Sigmoid colon (tissue), 7 donors: ENCODE measurements around the gene TAS2R16. TPM values are rescaled to one million over a fixed set of nuclear protein-coding genes. Genes with fewer than 3 reads are reported as not detected.

Experiments used
- DNase-seq: peaks from one replicate; pipeline ENCODE4 v3.0.0-alpha.2; 2019
- H3K27ac ChIP-seq, 4 donors: fragments of 200-600 bp; sonication (generic); one replicate each; pipeline ENCODE4 v1.5.1; 2016 to 2019; ENCODE audit warnings: mild to moderate bottlenecking in 1 of 4
- H3K27me3 ChIP-seq, 3 donors: fragments of 200-600 bp; sonication (generic); one replicate each; pipeline ENCODE4 v1.5.1; 2019; ENCODE audit warnings: mild to moderate bottlenecking in 1 of 3
- H3K36me3 ChIP-seq, 4 donors: fragments of 200-600 bp; sonication (generic); one replicate each; pipeline ENCODE4 v1.5.1; 2016 to 2019
- H3K4me1 ChIP-seq, 4 donors: fragments of 200-600 bp; sonication (generic); one replicate each; pipeline ENCODE4 v1.5.1; 2017 to 2019
- H3K4me3 ChIP-seq, 4 donors: fragments of 200-600 bp; sonication (generic); one replicate each; pipeline ENCODE4 v1.5.1; 2017 to 2019; ENCODE audit warnings: mild to moderate bottlenecking in 2 of 4, moderate library complexity in 1 of 4
- H3K9me3 ChIP-seq, 4 donors: fragments of 200-600 bp in 3 of 4; sonication (generic) in 3 of 4; one replicate each; pipeline versions ENCODE4 v1.5.1 to v1.6.1; 2013 to 2019
- EP300 ChIP-seq, 4 donors: sonication (generic); formaldehyde crosslinking; IDR thresholded peaks; one replicate each; pipeline ENCODE4 v1.6.1; 2017; ENCODE audit warnings: antibody characterized with exemption in 4 of 4
- POLR2A ChIP-seq, 2 donors: fragments of 450-650 bp; IDR thresholded peaks; one replicate each; pipeline ENCODE4 v1.6.1; 2016; ENCODE audit warnings: antibody characterized with exemption in 2 of 2, mild to moderate bottlenecking in 2 of 2, moderate library complexity in 2 of 2
- POLR2AphosphoS5 ChIP-seq, 4 donors: sonication (generic); formaldehyde crosslinking; IDR thresholded peaks; one replicate each; pipeline ENCODE4 v1.6.1; 2017; ENCODE audit warnings: antibody characterized with exemption in 4 of 4
- whole genome bisulfite sequencing, 2 donors: extraction: QIAGEN DNeasy Blood & Tissue Kit; methylation state at CpG; one replicate each; pipeline ENCODE4 v1.1.7; 2013; 5-methylcytosine and 5-hydroxymethylcytosine counted together
- intact Hi-C: fragments of 100-400 bp; cut with DNase I; formaldehyde crosslinking; loops from one replicate; pipeline ENCODE4 v1.15.1; 2023
- polyA plus RNA-seq, 3 donors: library from polyadenylated mRNA; stranded (reverse); fragments of 200-250 nt; gene quantifications; one replicate each; pipeline ENCODE4 v1.2.3, GENCODE V29; 2013
- total RNA-seq, 4 donors: library from RNA; depleted of rRNA; stranded (reverse); fragments of >200 nt; gene quantifications; one replicate each; pipeline ENCODE4 v1.1.0, GENCODE V29; 2016
- TF ChIP-seq, protein P1 (sequence below), 4 experiments: fragments of 450-650 bp in 3 of 4; fragments of 200-600 bp in 1 of 4; IDR thresholded peaks; one replicate each; pipeline ENCODE4 v1.5.1; 2016 to 2019; ENCODE audit warnings: antibody characterized with exemption in 4 of 4, mild to moderate bottlenecking in 3 of 4, moderate library complexity in 2 of 4
- donor health status: healthy with polysubstance abuse.
- donor health status: Bipolar disorder and iron deficiency.
- donor health status: healthy.

Gene TAS2R16
- total and polyA plus RNA-seq, 7 donors: not detected

DNA sequence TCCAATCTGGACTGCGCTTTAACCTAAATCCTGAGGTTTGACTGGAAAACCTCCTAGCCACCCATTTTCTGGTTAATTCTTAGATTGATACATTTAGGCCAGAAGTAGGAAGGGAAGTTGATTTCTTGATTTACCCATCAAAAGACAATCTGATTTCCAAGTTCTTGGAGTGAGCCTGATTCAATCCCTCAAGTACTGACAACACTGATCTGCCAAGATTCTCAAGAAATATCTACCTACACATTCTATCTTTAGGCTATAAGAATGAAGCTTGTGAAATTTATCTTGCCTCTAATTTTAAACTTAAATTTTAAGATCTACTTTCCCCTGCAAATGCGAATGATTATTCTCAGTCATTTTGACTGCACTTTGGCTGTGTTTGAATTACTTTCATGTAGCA lies 5.9 kb downstream of the TAS2R16 start:
- no peaks in the 10 kb centered on the region for H3K36me3 ChIP-seq
- no peak for DNase-seq
- H3K4me3 ChIP-seq: no peak overlapping the region
- TF ChIP-seq EP300 (IDR thresholded peaks at IDR 0.05): no peak
- TF ChIP-seq POLR2A (IDR thresholded peaks at IDR 0.05): no peak
- no peak for TF ChIP-seq POLR2AphosphoS5 (IDR thresholded peaks at IDR 0.05)
- TF ChIP-seq, protein P1, sequence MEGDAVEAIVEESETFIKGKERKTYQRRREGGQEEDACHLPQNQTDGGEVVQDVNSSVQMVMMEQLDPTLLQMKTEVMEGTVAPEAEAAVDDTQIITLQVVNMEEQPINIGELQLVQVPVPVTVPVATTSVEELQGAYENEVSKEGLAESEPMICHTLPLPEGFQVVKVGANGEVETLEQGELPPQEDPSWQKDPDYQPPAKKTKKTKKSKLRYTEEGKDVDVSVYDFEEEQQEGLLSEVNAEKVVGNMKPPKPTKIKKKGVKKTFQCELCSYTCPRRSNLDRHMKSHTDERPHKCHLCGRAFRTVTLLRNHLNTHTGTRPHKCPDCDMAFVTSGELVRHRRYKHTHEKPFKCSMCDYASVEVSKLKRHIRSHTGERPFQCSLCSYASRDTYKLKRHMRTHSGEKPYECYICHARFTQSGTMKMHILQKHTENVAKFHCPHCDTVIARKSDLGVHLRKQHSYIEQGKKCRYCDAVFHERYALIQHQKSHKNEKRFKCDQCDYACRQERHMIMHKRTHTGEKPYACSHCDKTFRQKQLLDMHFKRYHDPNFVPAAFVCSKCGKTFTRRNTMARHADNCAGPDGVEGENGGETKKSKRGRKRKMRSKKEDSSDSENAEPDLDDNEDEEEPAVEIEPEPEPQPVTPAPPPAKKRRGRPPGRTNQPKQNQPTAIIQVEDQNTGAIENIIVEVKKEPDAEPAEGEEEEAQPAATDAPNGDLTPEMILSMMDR (IDR thresholded peaks at IDR 0.05): no peak
- H3K27me3 ChIP-seq: no peaks in the 10 kb centered on the region
- H3K27ac ChIP-seq: no peak overlapping the region
- H3K9me3 ChIP-seq: no peaks in the 10 kb centered on the region
- intact Hi-C loops: no loop called here
- WGBS, 2 donors: 85 to 90% methylated on average over 2 of the region's 2 CpGs
- no peaks in the 10 kb centered on the region for H3K4me1 ChIP-seq

- DNase-seq: no peak
- no peaks in the 10 kb centered on the region for H3K9me3 ChIP-seq
- 28 to 60% methylated on average over 6 of the region's 6 CpGs for WGBS, 2 donors
- no peak overlapping the region for H3K27ac ChIP-seq
- no peak overlapping the region for H3K4me3 ChIP-seq
- intact Hi-C loops: no loop called here
- H3K4me1 ChIP-seq: no peaks in the 10 kb centered on the region
- no peak for TF ChIP-seq POLR2A (IDR thresholded peaks at IDR 0.05)
- no peak for TF ChIP-seq POLR2AphosphoS5 (IDR thresholded peaks at IDR 0.05)
- TF ChIP-seq EP300 (IDR thresholded peaks at IDR 0.05): no peak
- TF ChIP-seq, protein P1 (IDR thresholded peaks at IDR 0.05): no peak
- no peaks in the 10 kb centered on the region for H3K27me3 ChIP-seq
- no peaks in the 10 kb centered on the region for H3K36me3 ChIP-seq
These were observed 6.5 kb downstream of the TAS2R16 start for GRCh38 chr7:122989041-122989440.

- TF ChIP-seq, protein P1 (IDR thresholded peaks at IDR 0.05): no peak
- no peak for TF ChIP-seq POLR2A (IDR thresholded peaks at IDR 0.05)
- no peak for TF ChIP-seq EP300 (IDR thresholded peaks at IDR 0.05)
- 75 to 86% methylated on average over 4 of the region's 4 CpGs for WGBS, 2 donors
- intact Hi-C loops: no loop called here
These were observed 7.2 kb downstream of the TAS2R16 start for GRCh38 chr7:122988333-122988732.

DNA sequence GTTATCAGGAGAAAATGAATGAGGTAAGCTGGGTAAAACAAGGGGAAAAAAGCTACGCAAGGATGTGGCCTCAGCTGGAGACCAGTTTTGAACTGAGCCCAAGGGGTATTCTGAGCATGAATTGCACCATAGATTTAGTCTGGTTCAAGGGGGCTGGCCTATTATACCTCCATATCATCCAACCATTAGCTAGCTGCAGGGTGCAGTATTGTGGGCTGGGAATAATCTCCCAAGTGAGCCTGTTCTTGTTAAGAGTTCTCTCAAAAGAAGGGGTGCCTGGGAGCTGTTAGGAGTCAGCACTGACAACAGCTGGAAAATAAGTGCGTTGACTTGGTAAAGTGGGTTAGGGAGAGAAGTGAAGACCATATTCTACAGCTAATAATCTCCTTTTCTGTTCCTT lies 8.0 kb downstream of the TAS2R16 start:
- no peak for TF ChIP-seq POLR2AphosphoS5 (IDR thresholded peaks at IDR 0.05)
- no peak for TF ChIP-seq POLR2A (IDR thresholded peaks at IDR 0.05)
- no peak for TF ChIP-seq EP300 (IDR thresholded peaks at IDR 0.05)
- TF ChIP-seq, protein P1 (IDR thresholded peaks at IDR 0.05): no peak
- Histone ChIP-seq H3K4me1 (no peaks in the 10 kb centered on the region), H3K27me3 (no peaks in the 10 kb centered on the region), H3K36me3 (no peaks in the 10 kb centered on the region), H3K27ac (no peak overlapping the region), H3K4me3 (no peak overlapping the region), H3K9me3 (no peaks in the 10 kb centered on the region)
- WGBS, 2 donors: 87 to 93% methylated on average over 2 of the region's 2 CpGs
- DNase-seq: no peak
- intact Hi-C loops: no loop called here

More at GRCh38 chr7:122988333-122988732, 7.2 kb downstream of the TAS2R16 start:
- no peak overlapping the region for H3K4me3 ChIP-seq
- H3K36me3 ChIP-seq: no peaks in the 10 kb centered on the region
- H3K4me1 ChIP-seq: no peaks in the 10 kb centered on the region
- H3K9me3 ChIP-seq: no peaks in the 10 kb centered on the region
- no peak for DNase-seq
- H3K27ac ChIP-seq: no peak overlapping the region
- no peaks in the 10 kb centered on the region for H3K27me3 ChIP-seq

GRCh38 chr7:122984021-122984420 lies 11.5 kb downstream of the TAS2R16 start:
- 87 to 88% methylated on average over 2 of the region's 2 CpGs for WGBS, 2 donors
- Histone ChIP-seq H3K27me3 (no peaks in the 10 kb centered on the region), H3K4me1 (no peaks in the 10 kb centered on the region), H3K36me3 (no peaks in the 10 kb centered on the region), H3K27ac (no peak overlapping the region), H3K4me3 (no peak overlapping the region), H3K9me3 (no peaks in the 10 kb centered on the region)
- no peak for DNase-seq
- TF ChIP-seq POLR2AphosphoS5 (IDR thresholded peaks at IDR 0.05) (no peak), POLR2A (IDR thresholded peaks at IDR 0.05) (no peak), EP300 (IDR thresholded peaks at IDR 0.05) (no peak)
- TF ChIP-seq, protein P1 (IDR thresholded peaks at IDR 0.05): no peak
- intact Hi-C loops: no loop called here
